NCI-H69 (cell line): ENCODE measurements around the gene ENC1.

Experiments
- DNase-seq: peaks from one replicate; lab custom pipeline; 2025; lab: John Stamatoyannopoulos, UW

The ENC1 gene

GRCh38 chr5:74608736-74609601, 31.6 kb downstream of the ENC1 start:
- DNase-seq: peak; percentile 90

DNA sequence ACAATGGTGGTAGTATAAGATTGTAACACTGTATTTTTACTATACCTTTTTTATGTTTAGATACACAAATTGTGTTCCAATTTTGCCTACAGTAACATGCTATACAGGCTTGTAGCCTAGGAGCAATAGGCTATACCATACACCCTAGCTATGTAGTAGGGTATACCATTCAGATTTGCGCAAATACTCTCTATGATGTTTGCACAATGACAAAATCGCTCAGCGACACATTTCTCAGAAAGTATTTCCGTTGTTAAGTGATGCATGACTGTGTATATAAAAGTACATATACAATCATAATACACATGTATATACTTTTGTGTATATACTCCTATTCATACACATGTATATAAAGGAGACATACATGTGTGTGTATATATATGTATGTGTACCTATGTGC, 34.8 kb downstream of the ENC1 start:
- DNase-seq: no peak

- no peak for DNase-seq
These were observed 37.2 kb downstream of the ENC1 start for GRCh38 chr5:74603376-74603775.

DNA sequence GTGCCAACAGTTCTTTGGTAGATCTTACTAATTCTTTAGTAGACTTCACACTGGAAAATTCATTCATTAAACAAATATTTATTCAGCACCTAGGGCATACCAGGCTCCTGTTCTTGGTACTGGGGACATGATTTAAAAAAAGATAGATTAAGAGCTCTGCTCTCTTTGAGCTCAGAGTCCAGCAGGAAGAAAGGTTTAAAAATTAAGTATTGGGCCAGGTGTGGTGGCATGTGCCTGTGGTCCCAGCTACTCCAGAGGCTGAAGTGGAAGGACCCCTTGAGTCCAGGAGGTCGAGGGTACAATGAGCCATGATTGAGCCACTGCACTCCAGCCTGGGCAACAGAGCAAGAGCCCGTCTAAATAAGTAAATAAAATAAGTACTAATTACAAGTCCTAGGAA, 41.4 kb downstream of the ENC1 start:
- no peak for DNase-seq

GRCh38 chr5:74598731-74599130, 41.8 kb downstream of the ENC1 start:
- no peak for DNase-seq

- no peak for DNase-seq
These were observed 43.6 kb downstream of the ENC1 start for GRCh38 chr5:74596927-74597326.

- no peak for DNase-seq
These were observed 45.2 kb downstream of the ENC1 start for GRCh38 chr5:74595143-74595925.

GRCh38 chr5:74594137-74595040, 46.1 kb downstream of the ENC1 start:
- peak; percentile 63 for DNase-seq

GRCh38 chr5:74589204-74590056, 51.1 kb downstream of the ENC1 start:
- no peak for DNase-seq

DNA sequence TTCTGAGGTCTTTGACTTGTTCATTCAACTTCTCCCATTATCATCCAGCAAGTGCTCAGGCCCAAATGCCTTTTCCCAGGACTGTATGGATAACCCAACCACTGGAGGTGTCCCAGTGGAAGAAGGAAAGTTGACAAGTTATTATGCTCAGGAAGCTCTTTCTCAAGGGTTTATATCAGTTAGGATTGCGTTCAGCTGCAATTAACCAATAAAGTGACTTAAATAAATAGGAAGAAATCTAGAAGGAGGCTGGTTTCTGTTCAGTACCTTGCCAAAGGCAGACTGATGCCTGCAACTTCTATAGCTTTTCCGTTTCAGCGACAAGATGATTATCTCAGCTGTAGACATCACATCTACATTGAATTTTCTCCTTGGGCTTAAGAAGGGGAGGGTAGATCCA, 52.1 kb downstream of the ENC1 start:
- no peak for DNase-seq

DNA sequence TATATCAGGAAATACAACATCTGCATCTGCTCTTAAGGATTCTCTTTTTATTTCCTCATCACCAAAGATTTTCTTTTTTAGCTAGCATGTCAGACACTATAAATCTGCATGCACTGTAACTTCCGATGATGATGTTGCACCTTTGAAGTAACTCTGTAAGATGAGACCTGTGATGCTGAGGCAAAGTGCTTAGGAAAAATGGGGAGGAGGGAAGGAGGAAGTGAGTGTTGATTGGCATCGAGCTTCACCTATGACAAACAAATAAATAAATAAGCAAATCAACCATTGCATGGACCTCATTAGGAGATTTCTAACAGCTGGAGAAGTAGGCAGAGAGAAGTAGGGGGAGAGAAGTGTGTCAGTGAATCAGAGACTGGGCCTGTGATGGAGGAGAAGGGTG, 52.6 kb downstream of the ENC1 start:
- DNase-seq: peak; percentile 18

GRCh38 chr5:74587300-74587699, 53.2 kb downstream of the ENC1 start:
- no peak for DNase-seq

- no peak for DNase-seq
These were observed 53.7 kb downstream of the ENC1 start for GRCh38 chr5:74586856-74587255.

DNA sequence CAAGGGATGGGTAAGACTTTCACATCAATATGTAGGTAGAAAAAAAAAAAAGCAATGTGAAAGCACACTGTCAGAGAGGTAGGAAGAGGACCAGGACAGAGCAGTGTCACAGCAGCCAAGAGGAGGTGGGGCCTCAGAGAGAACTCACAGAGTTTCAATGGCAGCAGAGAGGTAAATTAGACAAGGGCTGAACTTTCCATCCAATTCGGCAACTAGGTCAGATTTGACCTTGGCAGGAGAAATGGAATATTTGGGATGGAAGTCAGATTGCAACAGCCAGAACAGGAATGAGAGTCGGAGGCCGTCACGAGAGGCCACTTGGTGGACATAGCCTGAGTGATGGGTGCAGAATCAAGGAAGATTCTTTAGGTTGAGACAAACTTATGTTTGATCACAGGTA, 57.7 kb downstream of the ENC1 start:
- no peak for DNase-seq

DNA sequence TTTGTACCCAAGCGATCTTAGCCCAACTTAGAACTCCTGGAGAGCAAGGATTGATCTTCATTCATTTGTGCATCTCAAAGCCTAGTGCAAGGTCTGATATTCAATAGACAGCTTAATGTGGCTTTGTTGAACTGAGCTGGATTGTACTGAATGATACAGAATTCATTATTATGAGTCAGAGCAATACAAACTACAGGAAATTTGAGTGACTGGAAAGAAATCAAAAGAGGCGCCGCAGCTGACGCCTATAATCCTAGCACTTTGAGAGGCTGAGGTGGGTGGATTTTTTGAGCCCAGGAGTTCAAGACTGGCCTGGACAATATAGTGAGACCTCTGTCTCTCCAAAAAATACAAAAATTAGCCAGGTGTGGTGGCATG, 58.6 kb downstream of the ENC1 start:
- no peak for DNase-seq

- DNase-seq: no peak
These were observed 59.8 kb downstream of the ENC1 start for GRCh38 chr5:74580729-74581109.

DNA sequence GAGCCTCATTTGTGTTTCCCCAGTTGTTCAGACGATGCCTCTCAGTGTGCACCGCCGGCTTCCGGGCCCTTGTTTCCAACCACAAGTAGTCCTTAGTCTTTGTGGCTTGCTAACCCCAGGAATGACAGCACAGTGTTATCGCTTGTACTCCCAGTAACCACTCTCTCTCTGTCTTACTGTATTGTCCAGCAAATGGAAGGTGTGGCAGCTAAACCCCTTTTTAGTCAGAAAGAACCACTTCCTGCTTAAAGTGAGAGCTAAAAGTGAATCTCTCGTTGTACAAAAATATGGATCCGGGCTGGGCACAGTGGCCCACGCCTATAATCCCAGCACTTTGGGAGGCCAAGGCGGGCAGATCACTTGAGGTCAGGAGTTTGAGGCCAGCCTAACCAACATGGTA, 61.3 kb downstream of the ENC1 start:
- no peak for DNase-seq

- no peak for DNase-seq
These were observed 62.0 kb downstream of the ENC1 start for GRCh38 chr5:74578356-74579044.
